D341Med (cell line): Measurements from ENCODE around the gene RCVRN.

Experiments used
- DNase-seq: peaks from one replicate; pipeline ENCODE4 v3.0.0; 2012; ENCODE audit warnings: low spot score

Gene RCVRN

DNA sequence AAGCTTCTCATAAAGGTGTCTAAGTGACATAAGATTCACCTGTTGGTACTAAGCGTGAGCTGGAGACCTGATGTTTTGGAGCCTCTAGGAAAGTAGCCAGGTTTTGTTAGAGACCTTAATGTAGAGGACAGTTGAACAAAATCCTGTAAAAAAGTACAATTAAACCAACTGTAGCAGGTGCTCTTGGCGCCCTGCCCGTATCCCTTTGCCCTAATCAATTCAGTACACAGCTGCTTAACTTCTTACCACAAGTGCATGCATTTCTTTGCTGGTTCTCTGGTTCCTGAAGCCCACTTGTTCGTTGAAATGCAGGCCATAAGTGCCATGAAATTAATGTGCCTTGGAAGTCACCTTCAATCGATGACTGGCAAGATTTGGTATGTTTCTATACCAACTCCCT, 54.9 kb downstream of the RCVRN start:
- DNase-seq: no peak
